Gastroesophageal sphincter (tissue), 4 donors: Measurements from ENCODE around the gene NECTIN1. TPM values are rescaled to one million over a fixed set of nuclear protein-coding genes. Genes with fewer than 3 reads are reported as not detected.

Experiments
- ATAC-seq: fragments of 150-250 bp; one replicate; pipeline ENCODE4 v1.9.1; 2016; ENCODE audit warnings: mild to moderate bottlenecking, moderate library complexity
- H3K27ac ChIP-seq, 4 donors: fragments of 200-600 bp; sonication (generic) in 3 of 4; 1 replicate in 3 of 4; 2 replicates in 1 of 4; pipeline ENCODE4 v1.5.1; 2016 to 2019
- H3K27me3 ChIP-seq: fragments of 200-600 bp; sonication (generic); one replicate; pipeline ENCODE4 v1.5.1; 2019
- H3K36me3 ChIP-seq, 2 donors: fragments of 200-600 bp; sonication (generic); one replicate each; pipeline ENCODE4 v1.5.1; 2019; ENCODE audit warnings: control low read depth in 1 of 2
- H3K4me1 ChIP-seq, 3 donors: fragments of 200-600 bp; sonication (generic); 1 replicate in 2 of 3; 2 replicates in 1 of 3; pipeline ENCODE4 v1.5.1; 2016 to 2019; ENCODE audit warnings: control low read depth in 2 of 3
- H3K4me3 ChIP-seq, 2 donors: fragments of 200-600 bp; sonication (generic); one replicate each; pipeline ENCODE4 v1.5.1; 2019; ENCODE audit warnings: mild to moderate bottlenecking in 1 of 2, moderate library complexity in 1 of 2
- H3K9me3 ChIP-seq, 3 donors: fragments of 200-600 bp; sonication (generic); one replicate each; pipeline ENCODE4 v1.5.1; 2017 to 2019; ENCODE audit warnings: control low read depth in 2 of 3
- EP300 ChIP-seq: sonication (generic); formaldehyde crosslinking; IDR thresholded peaks from one replicate; pipeline ENCODE4 v1.6.1; 2017; ENCODE audit warnings: antibody characterized with exemption, mild to moderate bottlenecking
- POLR2A ChIP-seq, 2 donors: fragments of 450-650 bp; IDR thresholded peaks; one replicate each; pipeline ENCODE4 v1.6.1; 2017; ENCODE audit warnings: antibody characterized with exemption in 2 of 2, mild to moderate bottlenecking in 2 of 2, moderate library complexity in 1 of 2
- POLR2AphosphoS5 ChIP-seq: sonication (generic); formaldehyde crosslinking; IDR thresholded peaks from one replicate; pipeline ENCODE4 v1.6.1; 2017; ENCODE audit warnings: antibody characterized with exemption
- WGBS, 2 donors: methylation state at CpG; one replicate each; pipeline ENCODE4 v1.1.5; 2018; ENCODE audit warnings: low coverage in 1 of 2; 5-methylcytosine and 5-hydroxymethylcytosine counted together
- small RNA-seq, 4 donors: library from RNA; depleted of rRNA; stranded (forward); fragments of <200 nt; gene quantifications; one replicate each; pipeline ENCODE3, GENCODE V24; 2016
- total RNA-seq, 4 donors: library from RNA; depleted of rRNA; stranded (reverse); fragments of >200 nt; gene quantifications; one replicate each; pipeline ENCODE4 v1.1.0, GENCODE V29; 2016
- TF ChIP-seq, protein P1 (sequence below), 4 experiments: fragments of 200-600 bp in 2 of 4; fragments of 450-650 bp in 2 of 4; sonication (generic) in 1 of 4; IDR thresholded peaks; one replicate each; pipeline ENCODE4 v1.5.1; 2017 to 2019; ENCODE audit warnings: antibody characterized with exemption in 4 of 4, mild to moderate bottlenecking in 2 of 4, moderate library complexity in 2 of 4

Gene NECTIN1
- total RNA-seq, 4 donors from 2014 or later = 2.6 to 7.1 (median 4.3) TPM

DNA sequence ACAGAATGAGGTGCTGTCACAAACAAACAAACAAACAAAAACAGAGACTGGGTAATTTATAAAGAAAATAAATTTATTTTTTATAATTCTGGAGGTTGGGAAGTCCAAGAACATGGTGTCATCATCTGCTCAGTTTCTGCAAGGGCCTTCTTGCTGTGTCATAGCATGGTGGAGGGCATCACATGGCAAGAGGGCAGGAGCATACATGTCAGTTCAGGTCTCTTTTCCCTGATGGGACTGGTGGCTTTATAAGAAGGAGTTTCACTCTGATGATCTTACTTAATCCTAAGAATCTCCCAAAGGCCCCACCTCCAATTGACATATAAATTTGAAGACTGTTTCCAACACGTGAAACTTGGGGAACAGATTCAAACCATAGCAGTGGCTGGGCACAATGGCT, 135.7 kb downstream of the NECTIN1 start:
- Histone ChIP-seq H3K4me3 (no peak overlapping the region), H3K36me3 (no peaks in the 10 kb centered on the region), H3K4me1 (peaks cover 0 to 8% (median 0%) of the 10 kb centered on the region in 3 donors), H3K9me3 (peaks cover 0 to 12% (median 0%) of the 10 kb centered on the region in 3 donors), H3K27ac (no peak overlapping the region), H3K27me3 (no peaks in the 10 kb centered on the region)
- 80 to 100% methylated on average over 1 of the region's 1 CpG for WGBS, 2 donors
- TF ChIP-seq POLR2A (IDR thresholded peaks at IDR 0.05) (no peak), POLR2AphosphoS5 (no peak), EP300 (no peak)
- TF ChIP-seq, protein P1, sequence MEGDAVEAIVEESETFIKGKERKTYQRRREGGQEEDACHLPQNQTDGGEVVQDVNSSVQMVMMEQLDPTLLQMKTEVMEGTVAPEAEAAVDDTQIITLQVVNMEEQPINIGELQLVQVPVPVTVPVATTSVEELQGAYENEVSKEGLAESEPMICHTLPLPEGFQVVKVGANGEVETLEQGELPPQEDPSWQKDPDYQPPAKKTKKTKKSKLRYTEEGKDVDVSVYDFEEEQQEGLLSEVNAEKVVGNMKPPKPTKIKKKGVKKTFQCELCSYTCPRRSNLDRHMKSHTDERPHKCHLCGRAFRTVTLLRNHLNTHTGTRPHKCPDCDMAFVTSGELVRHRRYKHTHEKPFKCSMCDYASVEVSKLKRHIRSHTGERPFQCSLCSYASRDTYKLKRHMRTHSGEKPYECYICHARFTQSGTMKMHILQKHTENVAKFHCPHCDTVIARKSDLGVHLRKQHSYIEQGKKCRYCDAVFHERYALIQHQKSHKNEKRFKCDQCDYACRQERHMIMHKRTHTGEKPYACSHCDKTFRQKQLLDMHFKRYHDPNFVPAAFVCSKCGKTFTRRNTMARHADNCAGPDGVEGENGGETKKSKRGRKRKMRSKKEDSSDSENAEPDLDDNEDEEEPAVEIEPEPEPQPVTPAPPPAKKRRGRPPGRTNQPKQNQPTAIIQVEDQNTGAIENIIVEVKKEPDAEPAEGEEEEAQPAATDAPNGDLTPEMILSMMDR (IDR thresholded peaks at IDR 0.05) = no peak
- no peak for ATAC-seq

- H3K36me3 ChIP-seq = no peaks in the 10 kb centered on the region
- TF ChIP-seq POLR2A (IDR thresholded peaks at IDR 0.05) (no peak), POLR2AphosphoS5 (peak; percentile 17)
- H3K9me3 ChIP-seq = peaks cover 0 to 12% (median 0%) of the 10 kb centered on the region in 3 donors
- H3K4me3 ChIP-seq = no peak overlapping the region
- H3K27me3 ChIP-seq = no peaks in the 10 kb centered on the region
- H3K27ac ChIP-seq = peak overlapping the region in 2 of 4 donors; percentile 19 to 27
- peak; percentile 48 for ATAC-seq
- WGBS, 2 donors = 30% methylated on average over 5 of the region's 5 CpGs; no CpG with 5 or more reads in 1 of the 2 donors
- H3K4me1 ChIP-seq = peaks cover 0 to 8% (median 0%) of the 10 kb centered on the region in 3 donors
Observed at GRCh38 chr11:119592642-119593041, 136.4 kb downstream of the NECTIN1 start.

DNA sequence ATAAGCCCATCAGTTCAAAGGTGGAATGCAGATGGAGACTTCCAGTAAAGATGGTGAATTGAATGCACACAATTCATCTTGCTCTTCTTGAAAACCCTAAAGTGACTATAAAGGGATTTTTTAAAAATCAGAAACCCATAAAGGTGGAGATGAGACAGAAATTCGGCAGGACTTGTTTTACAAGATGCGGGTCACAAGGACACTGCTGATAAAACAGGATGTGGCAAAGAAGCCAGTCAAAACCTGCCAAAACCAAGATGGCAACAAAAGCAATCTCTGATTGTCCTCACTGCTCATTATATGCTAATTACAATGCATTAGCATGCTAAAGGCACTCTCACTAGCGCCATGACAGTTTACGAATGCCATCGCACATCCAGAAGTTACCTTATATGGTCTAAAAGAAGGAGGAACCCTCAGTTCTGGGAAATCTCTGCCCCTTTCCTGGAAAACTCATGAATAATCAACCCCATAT, 137.1 kb downstream of the NECTIN1 start:
- Histone ChIP-seq H3K9me3 (peaks cover 0 to 12% (median 0%) of the 10 kb centered on the region in 3 donors), H3K27ac (peak overlapping the region in 1 of 4 donors; percentile 27), H3K4me3 (no peak overlapping the region), H3K36me3 (no peaks in the 10 kb centered on the region), H3K27me3 (no peaks in the 10 kb centered on the region), H3K4me1 (peaks cover 0 to 8% (median 0%) of the 10 kb centered on the region in 3 donors)
- 82 to 89% methylated on average over 5 of the region's 5 CpGs for WGBS, 2 donors
- TF ChIP-seq EP300 (no peak), POLR2A (IDR thresholded peaks at IDR 0.05) (no peak), POLR2AphosphoS5 (no peak)
- TF ChIP-seq, protein P1 (IDR thresholded peaks at IDR 0.05) = no peak
- ATAC-seq = no peak

GRCh38 chr11:119590651-119591351, 138.2 kb downstream of the NECTIN1 start:
- Histone ChIP-seq H3K9me3 (peaks cover 0 to 12% (median 0%) of the 10 kb centered on the region in 3 donors), H3K27me3 (peaks cover 7% of the 10 kb centered on the region), H3K4me1 (peaks cover 0 to 8% (median 0%) of the 10 kb centered on the region in 3 donors), H3K27ac (no peak overlapping the region), H3K36me3 (no peaks in the 10 kb centered on the region), H3K4me3 (no peak overlapping the region)
- TF ChIP-seq POLR2AphosphoS5 (no peak), EP300 (no peak), POLR2A (IDR thresholded peaks at IDR 0.05) (no peak)
- TF ChIP-seq, protein P1 (IDR thresholded peaks at IDR 0.05) = no peak
- no peak for ATAC-seq
- 85 to 90% methylated on average over 4 of the region's 4 CpGs for WGBS, 2 donors

DNA sequence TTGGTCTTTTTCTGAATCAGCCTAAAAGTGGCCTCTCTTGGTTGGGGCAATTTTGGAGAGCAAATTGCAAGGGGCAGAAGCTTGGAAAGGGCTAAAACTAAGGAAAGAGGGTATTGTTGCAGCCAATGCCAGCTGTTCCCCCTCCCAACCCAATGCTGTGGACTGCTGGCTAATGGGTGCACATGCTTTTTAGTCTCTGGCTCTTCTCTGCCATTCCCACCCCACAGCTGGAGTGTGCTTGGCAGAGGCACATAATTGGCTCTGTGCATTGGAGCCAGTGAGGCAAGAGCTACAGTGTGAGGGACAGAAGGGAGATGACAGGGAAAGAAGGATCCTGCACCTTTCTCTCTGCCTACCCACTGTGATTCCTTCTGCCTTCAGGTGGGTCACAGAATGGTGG, 140.0 kb downstream of the NECTIN1 start:
- TF ChIP-seq POLR2AphosphoS5 = no peak
- no peak for TF ChIP-seq POLR2A (IDR thresholded peaks at IDR 0.05)
- TF ChIP-seq EP300 = no peak
- TF ChIP-seq, protein P1 (IDR thresholded peaks at IDR 0.05) = no peak
- Histone ChIP-seq H3K9me3 (peaks cover 0 to 12% (median 0%) of the 10 kb centered on the region in 3 donors), H3K4me1 (peaks cover 0 to 22% (median 7%) of the 10 kb centered on the region in 3 donors), H3K4me3 (no peak overlapping the region), H3K27ac (no peak overlapping the region), H3K36me3 (no peaks in the 10 kb centered on the region), H3K27me3 (peaks cover 23% of the 10 kb centered on the region)
- no peak for ATAC-seq

Small RNA genes within 50 kb of the gene (small RNA-seq; reads per million reads assigned to genes)
- gene RNU6-1123P = 0 reads per million in 4 donors
